GM12892 (cell line): ENCODE measurements around the gene MAPK6.

Source experiments
- DNase-seq: peaks from one replicate; pipeline ENCODE4 v3.0.0; 2011; ENCODE audit not compliant: insufficient read length
- FAIRE-seq: peaks from 2 replicates; lab custom pipeline; 2011; peaks lifted over from hg19 to GRCh38; lab: Jason Lieb, UNC
- POLR2A ChIP-seq: IDR thresholded peaks from 2 replicates; pipeline ENCODE4 v1.6.1; 2011; ENCODE audit warnings: low read depth, low read length, control low read depth
- POLR2AphosphoS5 ChIP-seq: IDR thresholded peaks from 2 replicates; pipeline ENCODE4 v1.6.1; 2011; ENCODE audit warnings: low read depth, low read length, control low read depth
- TAF1 ChIP-seq: IDR thresholded peaks from 2 replicates; pipeline ENCODE4 v1.6.1; 2011; ENCODE audit warnings: low read depth, mild to moderate bottlenecking, control low read depth, low read length, borderline replicate concordance

MAPK6 gene

DNA sequence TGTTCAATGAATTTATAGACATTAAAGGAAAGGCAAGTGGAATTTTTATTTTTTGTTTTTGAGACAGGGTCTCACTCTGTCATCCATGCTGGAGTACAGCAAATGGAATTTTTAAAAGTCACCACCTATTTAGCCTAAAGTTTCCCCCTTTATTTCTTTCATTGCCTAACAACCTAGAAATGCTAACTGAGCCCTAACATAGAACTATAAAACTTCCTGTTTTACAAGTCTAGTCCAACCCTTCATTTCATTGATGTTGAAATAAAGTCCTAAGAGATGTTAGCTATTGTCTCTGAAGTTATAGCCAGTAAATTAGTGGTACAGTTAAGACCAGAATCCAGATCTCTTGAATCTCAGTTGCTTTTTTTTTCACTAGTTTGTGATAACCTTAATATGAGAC lies 39.0 kb downstream of the MAPK6 start:
- no peak for TF ChIP-seq POLR2AphosphoS5
- no peak for TF ChIP-seq TAF1
- no peak for TF ChIP-seq POLR2A
- no peak for DNase-seq
- no peak for FAIRE-seq

DNA sequence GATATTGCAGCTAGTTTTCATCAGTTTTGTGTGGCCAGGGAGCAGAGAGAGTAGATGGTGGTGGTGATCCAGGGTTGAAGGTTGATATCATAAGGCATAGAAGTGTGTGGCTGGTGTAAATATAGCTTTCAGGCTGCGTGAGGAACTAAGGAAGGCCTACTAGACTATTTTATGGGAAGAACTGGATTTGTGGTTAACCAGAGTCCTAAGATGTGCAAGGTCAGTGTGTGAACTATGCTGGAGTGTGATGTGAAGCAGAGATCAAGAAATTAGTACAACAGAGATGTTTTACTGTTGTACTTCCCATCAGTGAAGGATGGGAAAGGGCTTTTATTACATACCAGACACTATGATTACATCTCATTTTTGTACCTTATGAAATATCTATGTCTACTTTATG lies 41.5 kb downstream of the MAPK6 start:
- no peak for FAIRE-seq
- no peak for DNase-seq
- no peak for TF ChIP-seq POLR2AphosphoS5
- TF ChIP-seq POLR2A, result no peak
- TF ChIP-seq TAF1, result no peak

DNA sequence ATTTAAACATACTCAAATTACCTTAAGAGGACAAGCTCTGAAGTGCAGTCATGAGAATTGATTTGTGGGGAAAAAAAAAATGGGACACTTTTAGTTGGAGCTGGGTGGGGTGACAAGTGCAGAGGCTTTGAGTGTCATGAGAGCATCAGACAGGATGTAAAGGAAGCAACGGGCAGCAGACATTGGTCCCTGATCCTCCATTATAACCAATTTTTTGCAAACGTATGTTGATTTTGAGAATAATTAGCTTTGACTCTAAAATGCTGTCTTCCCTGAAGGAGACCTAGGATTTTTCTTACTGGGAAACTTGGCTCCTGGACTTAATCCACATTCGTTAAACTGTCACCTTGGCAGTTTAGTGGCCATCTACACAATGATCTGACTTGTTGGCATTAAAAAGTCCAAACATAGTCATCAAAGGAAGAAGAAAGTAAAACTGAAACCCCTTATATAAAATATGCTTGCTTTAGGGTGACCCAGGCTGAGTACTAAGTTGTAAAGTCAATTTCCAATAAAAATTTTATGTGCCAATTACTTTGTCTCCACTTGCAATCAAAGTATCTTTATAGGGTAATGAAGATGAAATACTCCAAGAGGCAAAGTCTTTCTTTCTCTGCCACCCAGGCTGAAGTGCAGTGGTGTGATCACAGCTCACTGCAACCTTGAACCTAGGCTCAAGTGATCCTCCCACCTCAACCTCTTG lies 48.0 kb downstream of the MAPK6 start:
- DNase-seq, result no peak
- TF ChIP-seq POLR2A, result peak; percentile 39; the same call in 1 of the 2 replicates
- no peak; the same call in 1 of the 2 replicates for TF ChIP-seq POLR2AphosphoS5
- FAIRE-seq, result no peak

GRCh38 chr15:52067545-52067926 lies 48.5 kb downstream of the MAPK6 start:
- no peak for DNase-seq
- no peak for FAIRE-seq
- TF ChIP-seq POLR2AphosphoS5 (no peak), POLR2A (no peak), TAF1 (no peak)

- no peak for DNase-seq
These were observed 49.1 kb downstream of the MAPK6 start for GRCh38 chr15:52068004-52068615.

GRCh38 chr15:52069559-52069958 lies 50.5 kb downstream of the MAPK6 start:
- FAIRE-seq (no peak), DNase-seq (no peak)
- no peak for TF ChIP-seq POLR2A
- no peak for TF ChIP-seq TAF1
- no peak for TF ChIP-seq POLR2AphosphoS5

More at GRCh38 chr15:52068004-52068615, 49.1 kb downstream of the MAPK6 start:
- no peak for TF ChIP-seq POLR2AphosphoS5
- TF ChIP-seq POLR2A, result no peak
- no peak for TF ChIP-seq TAF1
- no peak for FAIRE-seq

GRCh38 chr15:52071570-52071969 lies 52.6 kb downstream of the MAPK6 start:
- no peak for TF ChIP-seq POLR2A
- TF ChIP-seq TAF1, result no peak
- TF ChIP-seq POLR2AphosphoS5, result no peak
- DNase-seq (no peak), FAIRE-seq (no peak)

DNA sequence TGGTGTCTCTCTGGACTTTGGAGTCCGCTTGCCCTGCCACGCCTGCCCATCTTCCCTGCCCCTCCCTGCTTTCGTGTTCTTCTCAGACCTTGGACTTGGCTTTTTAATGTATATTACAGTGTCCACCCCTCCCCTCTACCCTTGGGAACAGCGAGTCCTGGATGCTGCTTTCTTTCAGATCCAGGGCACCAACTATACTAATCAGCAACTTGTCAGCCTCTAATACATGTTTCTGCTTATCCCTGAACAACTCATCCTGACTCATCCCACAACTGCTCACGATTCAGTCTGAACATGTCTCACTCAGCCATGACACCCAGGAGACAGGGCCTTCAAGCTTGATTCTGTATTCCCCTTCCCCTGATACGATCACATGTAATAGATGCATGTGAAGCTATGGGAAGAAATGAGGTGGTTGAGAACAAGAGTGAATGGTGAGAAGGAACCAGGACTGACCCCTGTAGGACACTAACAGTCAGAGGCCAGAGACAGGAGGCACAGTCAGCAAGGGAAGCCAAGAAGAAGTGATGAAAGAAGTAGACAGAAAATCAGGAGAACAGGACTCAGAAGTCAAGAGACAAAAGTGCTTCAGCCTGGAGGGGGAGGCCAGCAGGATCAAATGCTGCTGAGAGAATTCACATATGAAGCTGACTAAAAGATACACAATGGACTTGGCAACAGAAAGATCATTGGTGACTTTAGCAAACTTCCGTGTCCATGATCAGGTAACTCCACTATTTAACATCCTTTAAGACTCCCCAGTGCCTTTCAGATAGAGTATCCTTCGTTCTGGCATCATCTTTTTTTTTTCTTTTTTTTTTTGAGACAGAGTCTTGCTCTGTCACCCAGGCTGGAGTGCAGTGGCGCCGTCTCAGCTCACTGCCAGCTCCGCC lies 58.1 kb downstream of the MAPK6 start:
- FAIRE-seq (peak; percentile 65), DNase-seq (no peak)
- no peak for TF ChIP-seq TAF1
- no peak for TF ChIP-seq POLR2AphosphoS5
- TF ChIP-seq POLR2A, result no peak

GRCh38 chr15:52078197-52078875 lies 59.3 kb downstream of the MAPK6 start:
- TF ChIP-seq TAF1 (no peak), POLR2AphosphoS5 (no peak), POLR2A (no peak)
- FAIRE-seq (no peak), DNase-seq (no peak)

DNA sequence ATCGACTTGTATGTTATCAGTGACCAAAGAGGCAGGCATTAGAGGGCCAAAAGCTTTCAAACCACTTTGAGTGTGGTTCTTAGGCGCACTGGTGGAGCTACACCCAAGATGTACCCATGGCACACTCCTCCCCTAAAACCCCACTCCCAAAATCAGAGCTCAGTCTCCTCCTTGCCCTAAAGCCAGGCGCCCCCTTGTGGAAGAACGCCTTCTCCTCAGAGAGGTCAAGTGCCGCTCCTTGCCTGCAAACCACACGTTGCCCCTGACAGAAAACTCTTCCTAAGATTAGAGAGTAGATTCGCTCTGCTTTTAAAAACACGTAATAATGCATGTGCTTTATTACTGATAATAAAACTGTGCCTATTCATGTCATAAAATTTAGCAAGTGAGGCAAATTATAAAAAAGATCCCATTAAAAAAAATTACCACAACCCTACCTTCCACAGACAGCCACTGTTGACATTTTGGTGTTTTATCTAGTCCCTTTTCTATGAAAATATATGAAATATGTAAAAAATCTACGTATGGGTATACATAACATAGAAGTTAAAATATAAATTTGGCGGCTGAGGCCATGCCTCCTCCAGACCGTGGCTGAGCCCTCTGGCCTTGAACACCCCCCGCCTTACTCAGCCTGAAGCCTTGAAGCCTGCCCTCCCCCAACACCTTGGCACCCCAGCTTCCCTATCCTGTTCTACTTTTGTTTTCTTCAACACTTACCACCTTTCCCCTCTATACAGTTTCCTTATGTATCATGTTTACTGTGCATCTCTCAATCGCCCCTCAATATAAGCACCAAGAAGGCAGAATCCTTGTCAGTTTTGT lies 60.1 kb downstream of the MAPK6 start:
- FAIRE-seq (peak; percentile 14), DNase-seq (peak; percentile 41)

More for the DNA sequence above, 60.1 kb downstream of the MAPK6 start:
- TF ChIP-seq POLR2A (no peak), TAF1 (no peak), POLR2AphosphoS5 (no peak)
